Endodermal cell (in vitro differentiated cells): ENCODE data around the gene FBN2. TPM values are rescaled to one million over a fixed set of nuclear protein-coding genes. Genes with fewer than 3 reads are reported as not detected.

ENCODE experiments used
- DNase-seq: peaks from one replicate; pipeline ENCODE4 v3.0.0-alpha.2; 2017
- H3K27ac ChIP-seq: 2 replicates; pipeline ENCODE4 v1.5.1; 2013; ENCODE audit warnings: mild to moderate bottlenecking, low read depth, low read length, moderate library complexity
- H3K27me3 ChIP-seq: 2 replicates; pipeline ENCODE4 v1.6.1; 2013; ENCODE audit warnings: mild to moderate bottlenecking, low read length, moderate library complexity; ENCODE audit not compliant: insufficient read depth, control insufficient read depth, poor library complexity, severe bottlenecking
- H3K36me3 ChIP-seq: 2 replicates; pipeline ENCODE4 v1.7.0; 2013; ENCODE audit warnings: mild to moderate bottlenecking, low read length, moderate library complexity; ENCODE audit not compliant: control insufficient read depth, insufficient read depth
- H3K4me1 ChIP-seq: one replicate; pipeline ENCODE4 v1.7.0; 2013; ENCODE audit warnings: low read length; ENCODE audit not compliant: control insufficient read depth, insufficient read depth
- H3K4me3 ChIP-seq: 2 replicates; pipeline ENCODE4 v1.5.1; 2013; ENCODE audit warnings: mild to moderate bottlenecking, low read length, moderate library complexity
- H3K9ac ChIP-seq: 2 replicates; pipeline ENCODE4 v1.6.1; 2013; ENCODE audit warnings: mild to moderate bottlenecking, low read length, moderate library complexity; ENCODE audit not compliant: poor library complexity, severe bottlenecking; ENCODE audit errors: extremely low read depth
- H3K9me3 ChIP-seq: 2 replicates; pipeline ENCODE4 v1.6.1; 2013; ENCODE audit warnings: mild to moderate bottlenecking, low read length, moderate library complexity; ENCODE audit not compliant: control insufficient read depth
- H3K27ac Mint-ChIP-seq: 2 replicates; pipeline ENCODE4 v1.8.0; 2020; ENCODE audit warnings: mixed read lengths
- H3K27me3 Mint-ChIP-seq: 2 replicates; pipeline ENCODE4 v1.8.0; 2021; ENCODE audit warnings: mild to moderate bottlenecking, mixed read lengths; ENCODE audit not compliant: insufficient read depth
- H3K36me3 Mint-ChIP-seq: 2 replicates; pipeline ENCODE4 v1.8.0; 2020; ENCODE audit warnings: low read depth, mixed read lengths
- H3K4me1 Mint-ChIP-seq: 2 replicates; pipeline ENCODE4 v1.8.0; 2020; ENCODE audit warnings: mixed read lengths
- H3K4me3 Mint-ChIP-seq: 2 replicates; pipeline ENCODE4 v1.8.0; 2020; ENCODE audit warnings: mild to moderate bottlenecking, moderate library complexity, mixed read lengths
- H3K9me3 Mint-ChIP-seq: 2 replicates; pipeline ENCODE4 v1.8.0; 2020; ENCODE audit warnings: mild to moderate bottlenecking, mixed read lengths
- CTCF ChIP-seq: fragments of 200-600 bp; sonication (generic); conservative IDR thresholded peaks from 2 replicates; pipeline ENCODE4 v1.5.0; 2021; ENCODE audit warnings: antibody characterized with exemption, mild to moderate bottlenecking
- WGBS, 2 experiments: methylation state at CpG; one replicate each; pipeline versions ENCODE4 v1.1.5 to v1.1.7; 2013; ENCODE audit warnings: missing lambda C conversion rate in 2 of 2, mixed read lengths in 1 of 2; ENCODE audit not compliant: insufficient coverage in 1 of 2, insufficient read length in 1 of 2; 5-methylcytosine and 5-hydroxymethylcytosine counted together
- total RNA-seq, 2 donors: library from RNA; stranded (reverse); fragmentation: NEBNext Ultra II Directional in 1 of 2; extraction: Animal tissue kit (Norgen Biotek cat#: 25700) in 1 of 2; gene quantifications; 2 replicates in 1 of 2; 3 replicates in 1 of 2; pipeline ENCODE4 v1.2.1, GENCODE V29; 2021

Gene FBN2
- total RNA-seq, 2 donors from 2014 or later = 131 to 212 TPM

GRCh38 chr5:128528126-128528525 is 9.9 kb downstream of the FBN2 start:
- no peaks in the 10 kb centered on the region for H3K9me3 ChIP-seq
- Mint-ChIP-seq H3K4me1 (no peaks in the 10 kb centered on the region), H3K27me3 (no peaks in the 10 kb centered on the region), H3K9me3 (no peaks in the 10 kb centered on the region), H3K4me3 (no peak overlapping the region), H3K27ac (no peak overlapping the region), H3K36me3 (peaks cover 49% of the 10 kb centered on the region)
- no peak overlapping the region for H3K4me3 ChIP-seq
- H3K27me3 ChIP-seq = no peaks in the 10 kb centered on the region
- H3K27ac ChIP-seq = no peak overlapping the region
- no peak for DNase-seq
- TF ChIP-seq CTCF = no peak
- H3K9ac ChIP-seq = no peak overlapping the region
- peaks cover 43% of the 10 kb centered on the region for H3K36me3 ChIP-seq
- 83 to 96% methylated on average over 2 of the region's 2 CpGs for WGBS, 2 experiments
- no peaks in the 10 kb centered on the region for H3K4me1 ChIP-seq

- no peak overlapping the region for H3K4me3 ChIP-seq
- Mint-ChIP-seq H3K4me3 (no peak overlapping the region), H3K4me1 (peaks cover 4% of the 10 kb centered on the region), H3K9me3 (no peaks in the 10 kb centered on the region), H3K27me3 (no peaks in the 10 kb centered on the region), H3K36me3 (peaks cover 55% of the 10 kb centered on the region), H3K27ac (no peak overlapping the region)
- DNase-seq = no peak
- no peak overlapping the region for H3K27ac ChIP-seq
- no peak for TF ChIP-seq CTCF
- H3K36me3 ChIP-seq = peaks cover 43% of the 10 kb centered on the region
- H3K27me3 ChIP-seq = no peaks in the 10 kb centered on the region
- no peak overlapping the region for H3K9ac ChIP-seq
- no peaks in the 10 kb centered on the region for H3K9me3 ChIP-seq
- H3K4me1 ChIP-seq = no peaks in the 10 kb centered on the region
Measured at GRCh38 chr5:128527077-128527476, 11.0 kb downstream of the FBN2 start.

- Mint-ChIP-seq H3K9me3 (no peaks in the 10 kb centered on the region), H3K4me1 (peaks cover 4% of the 10 kb centered on the region), H3K36me3 (peaks cover 58% of the 10 kb centered on the region), H3K27me3 (no peaks in the 10 kb centered on the region), H3K27ac (no peak overlapping the region), H3K4me3 (no peak overlapping the region)
- no peaks in the 10 kb centered on the region for H3K27me3 ChIP-seq
- no peaks in the 10 kb centered on the region for H3K9me3 ChIP-seq
- no peak overlapping the region for H3K4me3 ChIP-seq
- no peak for DNase-seq
- peaks cover 55% of the 10 kb centered on the region for H3K36me3 ChIP-seq
- H3K4me1 ChIP-seq = no peaks in the 10 kb centered on the region
- no peak overlapping the region for H3K27ac ChIP-seq
- 90% methylated on average over 5 of the region's 5 CpGs; no CpG with 5 or more reads in 1 of the 2 experiments for WGBS, 2 experiments
- TF ChIP-seq CTCF = no peak
- no peak overlapping the region for H3K9ac ChIP-seq
Measured at GRCh38 chr5:128522336-128522735, 15.7 kb downstream of the FBN2 start.
